GM21528 (cell line): Measurements from ENCODE around the gene SCFD2.
"Not testable (repeated sequence)": the region's sequence is repeated elsewhere in the genome, so short reads cannot be mapped to it uniquely, and the experiment has no call there.

ENCODE experiments used
- ATAC-seq: cut with Tn5 transposase; IDR thresholded peaks from one replicate; pipeline ENCODE4 v1.9.1; 2021; ENCODE audit warnings: mild to moderate bottlenecking, moderate library complexity; ENCODE audit not compliant: unreplicated experiment, low FRiP score

The SCFD2 gene

GRCh38 chr4:53346920-53347852 lies 18.7 kb downstream of the SCFD2 start:
- ATAC-seq: no peak

- not testable (repeated sequence) for ATAC-seq
Measured at GRCh38 chr4:53346392-53346791, 19.5 kb downstream of the SCFD2 start.

- ATAC-seq: not testable (repeated sequence)
Measured at GRCh38 chr4:53340145-53340544, 25.7 kb downstream of the SCFD2 start.

- ATAC-seq: not testable (repeated sequence)
Measured at GRCh38 chr4:53334916-53335315, 30.9 kb downstream of the SCFD2 start.

- no peak for ATAC-seq
Measured at GRCh38 chr4:53326535-53326934, 39.3 kb downstream of the SCFD2 start.

GRCh38 chr4:53322696-53323095 lies 43.2 kb downstream of the SCFD2 start:
- ATAC-seq: no peak

GRCh38 chr4:53321984-53322289 lies 43.9 kb downstream of the SCFD2 start:
- ATAC-seq: no peak

GRCh38 chr4:53321151-53321983 lies 44.5 kb downstream of the SCFD2 start:
- ATAC-seq: no peak

- ATAC-seq: no peak
Measured at GRCh38 chr4:53315300-53315699, 50.6 kb downstream of the SCFD2 start.

GRCh38 chr4:53314252-53314651 lies 51.6 kb downstream of the SCFD2 start:
- no peak for ATAC-seq

- no peak for ATAC-seq
Measured at GRCh38 chr4:53313510-53313909, 52.4 kb downstream of the SCFD2 start.

- no peak for ATAC-seq
Measured at GRCh38 chr4:53309321-53310040, 56.4 kb downstream of the SCFD2 start.

GRCh38 chr4:53307819-53308780 lies 57.8 kb downstream of the SCFD2 start:
- ATAC-seq: no peak

GRCh38 chr4:53307210-53307609 lies 58.7 kb downstream of the SCFD2 start:
- ATAC-seq: no peak

- ATAC-seq: no peak
Measured at GRCh38 chr4:53306729-53307128, 59.1 kb downstream of the SCFD2 start.

- not testable (repeated sequence) for ATAC-seq
Measured at GRCh38 chr4:53292209-53292608, 73.7 kb downstream of the SCFD2 start.

- no peak for ATAC-seq
Measured at GRCh38 chr4:53281438-53281837, 84.4 kb downstream of the SCFD2 start.

- no peak for ATAC-seq
Measured at GRCh38 chr4:53280846-53281245, 85.0 kb downstream of the SCFD2 start.

- no peak for ATAC-seq
Measured at GRCh38 chr4:53274609-53275268, 91.1 kb downstream of the SCFD2 start.
